HG02763 (cell line): ENCODE data around the gene PACSIN3.
"Not testable (repeated sequence)": the region's sequence is repeated elsewhere in the genome, so short reads cannot be mapped to it uniquely, and the experiment has no call there.

Experiments used
- ATAC-seq: cut with Tn5 transposase; IDR thresholded peaks from one replicate; pipeline ENCODE4 v1.9.1; 2021; ENCODE audit warnings: mild to moderate bottlenecking, moderate library complexity; ENCODE audit not compliant: unreplicated experiment

PACSIN3 gene

DNA sequence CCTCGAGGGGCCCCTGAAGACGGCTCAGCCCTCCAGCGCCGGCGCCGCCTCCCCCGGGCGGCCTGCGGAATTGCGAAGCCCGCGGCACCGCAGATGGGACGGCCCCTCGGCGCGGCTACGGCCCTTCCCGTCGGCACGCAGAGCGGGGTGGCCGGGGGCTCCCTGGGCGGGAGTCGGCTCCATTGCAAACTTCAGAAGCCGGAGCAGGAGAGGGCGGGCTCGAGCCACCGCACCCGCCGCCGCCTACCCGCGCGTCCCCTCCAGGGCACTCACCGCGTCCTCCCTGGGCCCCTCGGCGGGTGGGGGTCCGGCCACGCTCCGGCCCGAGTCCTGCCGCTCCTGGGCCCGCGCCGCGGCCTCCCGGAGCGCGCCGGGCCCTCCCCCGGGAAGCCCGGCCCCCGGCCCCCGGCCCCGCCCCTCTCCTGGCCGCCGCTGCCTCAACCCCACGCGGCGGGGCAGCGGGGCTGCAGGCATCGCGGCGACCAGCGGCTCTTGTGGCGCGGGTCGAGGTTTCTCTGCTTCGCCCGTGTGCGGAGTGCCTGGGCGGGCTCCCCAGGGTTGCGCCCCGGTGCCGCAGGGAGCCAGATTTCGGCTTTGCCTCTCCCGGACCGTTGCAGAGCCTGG lies at the start of gene PACSIN3:
TSS of gene PACSIN3 (minus strand) at position 359 of the 624 bp plus-strand sequence. CDS start 3,707 bp downstream, outside the sequence.
- no peak for ATAC-seq

GRCh38 chr11:47235163-47235562 lies 48.9 kb upstream of the PACSIN3 start:
- no peak for ATAC-seq

DNA sequence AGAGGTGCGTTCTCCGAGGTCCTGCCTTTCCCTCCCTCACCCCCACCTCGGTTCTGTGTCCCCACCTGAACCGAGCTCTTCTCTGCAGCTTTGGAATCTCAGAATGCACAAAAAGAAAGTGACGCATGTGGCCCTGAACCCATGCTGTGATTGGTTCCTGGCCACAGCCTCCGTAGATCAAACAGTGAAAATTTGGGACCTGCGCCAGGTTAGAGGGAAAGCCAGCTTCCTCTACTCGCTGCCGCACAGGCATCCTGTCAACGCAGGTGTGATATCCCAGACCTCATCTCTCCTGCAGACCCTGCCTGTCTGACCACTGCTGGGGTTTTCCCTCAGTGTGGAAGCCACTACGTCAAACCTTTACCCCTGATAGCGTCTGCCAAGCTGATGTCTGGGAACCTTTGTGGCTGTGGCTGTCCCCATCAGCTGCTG lies 48.5 kb upstream of the PACSIN3 start:
- no peak for ATAC-seq

- ATAC-seq = no peak
These were observed 47.9 kb upstream of the PACSIN3 start for GRCh38 chr11:47233989-47234668.

- ATAC-seq = no peak
These were observed 46.8 kb upstream of the PACSIN3 start for GRCh38 chr11:47233051-47233450.

DNA sequence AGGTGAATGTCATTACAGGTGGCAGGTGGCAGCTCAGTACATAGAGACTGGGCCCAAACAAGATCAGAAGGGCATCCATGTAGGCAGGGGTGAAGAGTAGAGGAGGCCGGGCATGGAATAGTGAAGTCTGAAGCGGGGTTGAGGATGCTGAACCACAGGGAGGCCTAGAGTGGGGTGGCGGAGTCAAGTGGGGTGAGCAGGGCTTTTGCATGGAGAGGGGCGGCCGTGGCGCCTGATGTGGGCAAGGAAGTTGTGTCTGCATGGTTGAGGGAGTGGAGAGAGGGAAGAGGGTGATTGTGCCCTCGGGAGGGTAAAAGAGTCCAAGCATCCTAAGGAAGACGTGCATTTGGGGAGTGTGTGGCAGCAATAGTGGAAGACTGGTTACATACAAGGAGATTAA lies 42.9 kb upstream of the PACSIN3 start:
- no peak for ATAC-seq

GRCh38 chr11:47225552-47226400 lies 39.5 kb upstream of the PACSIN3 start:
- ATAC-seq = peak; percentile 67

DNA sequence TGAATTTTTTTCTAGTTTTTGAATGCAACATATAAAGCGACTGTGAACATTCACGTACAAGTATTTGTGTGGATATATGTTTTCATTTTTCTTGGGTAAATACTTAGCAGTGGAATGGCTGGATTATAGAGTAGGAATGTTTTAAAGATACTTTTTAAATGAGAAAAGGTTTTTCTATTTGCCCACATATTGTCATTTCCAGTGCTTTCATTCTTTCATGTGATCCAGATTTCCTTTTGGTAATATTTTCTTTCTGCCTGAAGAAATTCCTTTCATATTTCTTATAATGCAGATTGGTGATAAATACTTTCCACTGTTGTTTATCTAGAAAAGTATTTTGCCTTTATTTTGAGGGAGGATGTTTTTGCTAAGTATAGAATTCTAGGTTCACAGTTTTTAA lies 36.5 kb upstream of the PACSIN3 start:
- ATAC-seq = no peak

DNA sequence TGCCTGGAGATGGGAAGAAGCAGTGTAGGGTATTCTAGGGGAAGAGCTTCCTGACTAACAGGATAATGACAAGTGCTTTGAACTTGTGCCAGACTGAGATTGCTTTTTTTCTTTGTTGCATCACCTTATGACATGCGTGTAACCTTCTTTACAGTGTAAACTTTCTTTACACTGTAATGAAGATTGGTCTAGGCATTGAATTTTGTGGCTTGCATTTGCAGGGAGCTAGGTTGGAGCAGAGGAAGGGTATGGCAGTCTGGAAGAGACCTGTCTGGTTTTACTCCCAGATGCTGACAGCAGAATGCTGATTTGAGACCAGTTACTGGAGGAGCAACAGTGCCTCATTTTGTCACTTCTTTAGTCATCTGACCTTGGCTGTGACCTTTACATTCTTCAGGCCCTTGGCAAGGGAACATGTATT lies 34.2 kb upstream of the PACSIN3 start:
- ATAC-seq = no peak

DNA sequence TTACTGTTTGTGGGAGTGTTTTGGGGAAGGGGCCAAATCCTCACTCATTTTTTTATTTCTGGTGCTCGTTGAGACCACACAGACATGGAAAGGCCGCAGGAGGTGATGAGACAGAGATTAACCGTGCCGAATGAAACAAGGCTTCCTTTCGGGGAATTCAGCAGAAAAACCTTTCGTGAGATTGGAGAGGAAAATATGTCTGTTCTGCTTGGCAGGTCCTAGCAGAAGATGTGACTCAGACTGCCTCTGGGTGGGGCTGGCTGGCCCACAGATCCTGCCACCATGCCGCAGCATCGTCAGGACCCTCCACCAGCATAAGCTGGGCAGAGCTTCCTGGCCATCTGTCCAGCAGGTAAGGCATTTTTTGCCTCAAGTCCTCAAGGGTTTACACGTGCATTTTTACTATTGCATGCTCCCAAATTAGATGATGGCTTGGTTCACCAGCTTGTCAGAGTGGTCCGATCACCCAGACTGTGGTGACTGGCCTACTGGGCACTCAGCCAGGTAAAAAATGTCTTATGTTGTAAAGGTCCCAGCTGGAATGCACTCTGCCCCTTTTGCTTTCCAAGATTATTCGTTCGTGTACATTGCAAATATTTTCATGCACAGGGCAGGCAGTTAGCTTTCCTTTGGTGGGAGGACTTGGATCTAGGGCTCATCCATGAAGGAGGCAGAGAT lies 30.0 kb upstream of the PACSIN3 start:
- ATAC-seq = no peak

DNA sequence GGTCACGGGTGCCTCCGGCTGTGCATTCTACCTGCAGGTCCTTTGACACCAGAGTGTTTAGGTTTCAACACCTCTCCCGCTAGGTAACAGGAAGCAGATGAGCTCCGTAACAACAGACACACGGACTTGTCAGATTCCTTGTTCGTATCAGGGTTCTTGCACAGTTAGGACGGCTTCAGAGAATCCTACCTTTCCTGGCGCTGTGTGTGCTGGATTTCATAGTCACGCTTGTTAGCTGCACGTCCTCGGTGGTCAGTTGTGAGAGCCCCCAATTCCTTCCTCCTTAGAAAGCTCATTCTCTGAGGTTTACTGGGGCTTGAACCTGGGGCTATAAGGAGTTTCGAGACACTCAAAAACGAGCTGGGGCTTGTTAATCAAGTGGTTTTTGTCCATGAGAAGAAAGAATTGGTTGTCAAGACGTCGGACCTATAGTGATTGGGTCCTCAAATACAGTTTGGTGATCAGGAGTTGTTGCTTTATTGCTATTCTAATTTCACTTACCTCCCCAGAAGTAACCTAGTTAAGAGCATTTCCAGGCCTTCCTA lies 29.2 kb upstream of the PACSIN3 start:
- ATAC-seq = no peak

- peak; percentile 64 for ATAC-seq
These were observed 27.8 kb upstream of the PACSIN3 start for GRCh38 chr11:47213950-47214565.

DNA sequence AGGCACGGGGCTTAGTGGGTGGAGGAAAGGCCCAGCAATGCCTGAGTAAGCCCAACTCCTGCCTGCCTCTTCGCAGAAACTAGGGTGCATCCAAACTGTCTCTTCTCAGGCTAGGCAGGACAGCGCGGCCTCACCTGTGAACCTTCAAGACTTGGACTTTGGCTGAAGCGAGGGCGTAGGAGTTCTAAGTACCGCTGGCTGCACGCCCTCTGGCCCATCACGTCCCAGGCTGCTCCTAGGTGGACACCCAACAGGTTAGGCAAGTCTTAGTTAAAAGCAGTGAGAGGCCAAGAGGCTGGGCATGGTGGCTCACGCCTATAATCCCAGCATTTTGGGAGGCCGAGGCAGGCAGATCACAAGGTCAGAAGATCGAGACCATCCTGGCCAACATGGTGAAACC lies 26.7 kb upstream of the PACSIN3 start:
- no peak for ATAC-seq

DNA sequence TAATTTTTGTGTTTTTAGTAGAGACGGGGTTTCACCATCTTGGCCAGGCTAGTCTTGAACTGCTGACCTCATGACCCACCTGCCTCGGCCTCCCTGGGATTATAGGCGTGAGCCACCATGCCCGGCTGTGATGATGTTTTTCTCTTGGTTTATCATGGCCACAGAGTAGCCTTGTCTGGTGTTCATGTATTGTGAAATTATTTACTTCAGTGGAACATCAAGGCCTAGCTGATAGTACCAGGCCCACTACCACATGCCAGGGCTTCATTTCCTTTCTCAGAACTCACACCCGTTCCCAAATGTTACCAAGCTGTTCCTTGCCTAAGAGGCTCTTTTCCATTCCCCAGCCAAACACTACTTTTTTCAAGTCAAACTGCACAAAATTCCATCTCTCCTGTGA lies 22.4 kb upstream of the PACSIN3 start:
- ATAC-seq = no peak

GRCh38 chr11:47208008-47208552 lies 21.8 kb upstream of the PACSIN3 start:
- not testable (repeated sequence) for ATAC-seq

- no peak for ATAC-seq
These were observed 21.2 kb upstream of the PACSIN3 start for GRCh38 chr11:47207459-47207858.

DNA sequence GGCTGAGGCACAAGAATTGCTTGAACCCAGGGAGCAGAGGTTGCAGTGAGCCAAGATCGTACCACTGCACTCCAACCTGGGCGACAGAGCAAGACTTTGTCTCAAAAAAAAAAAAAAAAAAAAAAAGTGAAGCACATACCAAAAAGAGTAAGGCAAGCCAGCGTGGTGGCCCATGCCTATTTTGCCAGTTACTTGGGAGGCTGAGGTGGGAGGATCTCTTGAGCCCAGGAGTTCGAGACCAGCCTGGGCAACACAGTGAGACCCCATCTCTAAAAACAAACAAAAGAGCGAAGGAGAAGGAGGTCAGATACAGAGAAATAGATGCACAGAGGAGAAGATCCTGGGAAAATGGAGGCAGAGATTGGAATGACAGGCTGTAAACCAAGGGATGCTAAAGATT lies 20.3 kb upstream of the PACSIN3 start:
- ATAC-seq = not testable (repeated sequence)

GRCh38 chr11:47204637-47204989 lies 18.4 kb upstream of the PACSIN3 start:
- ATAC-seq = no peak

- no peak for ATAC-seq
These were observed 16.3 kb upstream of the PACSIN3 start for GRCh38 chr11:47202576-47202975.

GRCh38 chr11:47201015-47201414 lies 14.8 kb upstream of the PACSIN3 start:
- ATAC-seq = no peak
